Lung microvascular endothelial cell (primary cell): ENCODE measurements around the gene CHMP5. TPM values are rescaled to one million over a fixed set of nuclear protein-coding genes. Genes with fewer than 3 reads are reported as not detected.

ENCODE experiments used
- DNase-seq, 2 donors: peaks; one replicate each; pipeline versions ENCODE4 v3.0.0 to v3.0.0-alpha.2; 2010; ENCODE audit warnings: low read depth in 2 of 2
- total RNA-seq: library from RNA; depleted of rRNA; stranded (reverse); fragments of >200 nt; gene quantifications from 2 replicates; pipeline ENCODE4 v1.2.1, GENCODE V29; 2014

Gene CHMP5
- total RNA-seq: 62.5 and 99.8 TPM in 2 replicates

DNA sequence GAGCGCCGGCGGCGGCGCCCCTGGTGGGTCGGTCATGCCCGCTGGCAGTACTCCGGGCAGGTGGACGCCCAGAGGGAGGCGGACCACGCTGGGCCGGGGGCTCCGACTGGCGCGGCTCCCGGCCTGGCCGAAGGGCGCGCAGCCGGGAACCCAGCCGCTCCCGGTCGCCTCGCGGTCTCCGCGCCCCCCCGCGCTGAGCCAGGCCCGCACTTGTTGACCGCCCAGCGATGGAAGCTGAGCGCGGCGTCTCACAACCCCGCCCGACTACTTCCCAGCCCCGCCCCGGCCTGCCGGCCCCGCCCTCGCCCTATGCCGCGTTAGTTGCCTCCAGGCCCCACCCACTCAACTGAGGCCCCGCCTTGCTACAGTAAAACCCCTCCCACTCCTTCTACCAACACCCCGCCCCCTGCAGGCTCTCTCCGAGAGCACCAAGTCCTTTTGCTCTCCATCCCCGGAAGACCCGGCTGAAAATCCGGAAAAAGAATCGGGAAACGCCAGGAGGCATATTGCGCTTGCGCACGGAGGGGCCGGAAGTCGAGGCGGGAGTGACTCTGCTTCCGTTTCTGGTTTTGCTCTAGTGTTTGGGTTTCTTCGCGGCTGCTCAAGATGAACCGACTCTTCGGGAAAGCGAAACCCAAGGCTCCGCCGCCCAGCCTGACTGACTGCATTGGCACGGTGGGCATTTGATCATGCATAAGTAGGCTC is at the start of gene CHMP5, which contains the start of gene BAG1:
TSS of gene CHMP5 (plus strand) at position 577 of the 705 bp plus-strand sequence. CDS start at position 607, 30 bp downstream.
TSS of gene BAG1 (minus strand) at position 236 of the 705 bp plus-strand sequence.
- DNase-seq: peak; percentile 99 to 100

DNA sequence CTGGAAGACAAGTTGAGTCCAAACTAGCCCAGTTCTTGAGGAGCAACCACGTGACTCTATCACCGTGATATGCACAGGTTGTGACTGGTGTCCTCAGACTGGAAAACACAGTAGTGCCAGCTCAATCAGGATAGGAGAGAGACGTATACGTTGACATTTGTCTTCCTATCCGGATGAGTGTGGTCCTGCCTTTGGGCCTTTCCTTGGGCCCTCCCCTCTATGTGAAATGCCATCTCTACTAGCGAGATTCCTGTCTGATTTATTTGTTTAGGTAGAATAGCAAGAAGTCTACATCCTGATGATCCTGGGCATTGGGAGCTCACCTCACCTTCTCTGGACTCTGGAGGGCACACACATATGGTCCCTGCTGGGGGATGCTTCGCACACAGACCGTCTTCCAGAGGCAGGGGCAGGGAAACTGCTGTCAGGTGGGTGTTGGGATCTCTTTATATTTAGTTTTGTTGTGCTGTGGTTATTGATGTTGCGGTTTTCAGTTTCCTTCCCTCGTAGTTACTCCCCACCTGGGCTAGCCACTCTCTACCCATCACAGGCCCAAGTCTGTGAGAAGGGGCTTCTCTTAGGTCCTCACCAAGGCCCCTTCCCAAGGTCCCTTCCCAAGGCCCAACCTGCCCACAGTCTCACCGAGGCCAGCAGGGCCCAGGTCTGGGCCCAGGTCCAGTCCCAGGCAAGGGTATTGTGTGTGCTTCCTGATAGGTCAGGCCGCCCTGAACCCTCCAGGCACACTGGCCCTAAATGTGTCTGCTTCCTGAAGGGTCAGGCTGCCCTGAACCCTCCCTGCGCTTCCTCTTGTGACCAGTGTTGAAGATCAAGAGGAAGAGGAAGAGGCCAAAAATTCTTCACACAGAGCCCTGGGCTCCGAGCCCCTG is 43.9 kb upstream of the CHMP5 start:
- DNase-seq: peak in 1 of 2 donors; percentile 65

DNA sequence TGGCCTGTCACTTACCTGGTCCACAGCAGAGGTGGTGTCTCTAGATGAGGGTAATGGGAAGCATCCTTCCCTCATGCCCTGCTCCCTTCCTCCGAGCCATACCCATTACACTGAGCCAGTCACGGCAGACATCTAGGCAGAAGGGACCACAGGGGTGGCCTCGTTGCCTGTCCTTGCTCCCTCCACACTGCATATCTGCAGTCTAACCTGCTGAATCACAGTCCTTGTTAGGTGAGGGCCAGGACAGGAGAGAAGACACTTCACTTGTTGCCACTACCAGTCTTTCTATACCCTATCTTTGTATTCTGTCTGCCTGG is 43.3 kb upstream of the CHMP5 start:
- DNase-seq: no peak

DNA sequence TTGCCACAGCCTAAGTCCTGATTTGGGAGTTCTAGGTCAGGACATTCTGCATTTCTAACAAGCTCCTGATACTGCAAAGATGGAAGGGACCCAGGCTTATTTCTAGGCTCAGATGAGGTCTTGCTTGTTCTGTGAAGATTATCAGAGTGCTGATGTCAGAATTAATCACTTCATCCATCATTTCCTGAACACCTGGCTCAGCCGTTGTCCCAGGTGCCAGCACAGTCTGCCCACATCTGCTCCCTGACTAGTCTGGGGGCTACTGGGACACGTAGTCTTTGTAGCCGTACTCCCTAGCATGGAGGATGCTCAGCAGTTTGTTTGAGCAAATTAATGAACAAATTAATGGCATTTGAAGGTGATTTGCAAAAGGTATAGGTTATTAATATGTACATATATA is 42.8 kb upstream of the CHMP5 start:
- peak in 1 of 2 donors; percentile 35 for DNase-seq

DNA sequence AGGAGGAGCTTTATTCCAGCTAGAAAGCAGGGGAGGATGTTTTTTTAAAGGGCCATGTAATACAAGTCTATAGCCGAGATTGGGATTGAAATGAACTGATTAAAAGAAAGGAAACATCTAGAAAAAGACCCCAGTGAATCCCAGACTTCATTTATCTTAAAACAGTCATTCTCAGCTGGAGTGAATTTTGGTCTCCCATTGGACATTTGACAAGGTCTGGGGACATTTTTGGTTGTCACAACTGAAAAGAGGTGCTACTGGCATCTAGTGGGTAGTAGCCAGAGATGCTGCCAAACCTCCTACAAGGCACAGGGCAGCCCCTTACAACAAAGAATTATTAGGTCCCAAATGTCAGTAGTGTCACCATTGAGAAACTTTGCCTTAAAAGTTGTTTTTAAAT is 41.2 kb upstream of the CHMP5 start:
- DNase-seq: peak in 1 of 2 donors; percentile 15

DNA sequence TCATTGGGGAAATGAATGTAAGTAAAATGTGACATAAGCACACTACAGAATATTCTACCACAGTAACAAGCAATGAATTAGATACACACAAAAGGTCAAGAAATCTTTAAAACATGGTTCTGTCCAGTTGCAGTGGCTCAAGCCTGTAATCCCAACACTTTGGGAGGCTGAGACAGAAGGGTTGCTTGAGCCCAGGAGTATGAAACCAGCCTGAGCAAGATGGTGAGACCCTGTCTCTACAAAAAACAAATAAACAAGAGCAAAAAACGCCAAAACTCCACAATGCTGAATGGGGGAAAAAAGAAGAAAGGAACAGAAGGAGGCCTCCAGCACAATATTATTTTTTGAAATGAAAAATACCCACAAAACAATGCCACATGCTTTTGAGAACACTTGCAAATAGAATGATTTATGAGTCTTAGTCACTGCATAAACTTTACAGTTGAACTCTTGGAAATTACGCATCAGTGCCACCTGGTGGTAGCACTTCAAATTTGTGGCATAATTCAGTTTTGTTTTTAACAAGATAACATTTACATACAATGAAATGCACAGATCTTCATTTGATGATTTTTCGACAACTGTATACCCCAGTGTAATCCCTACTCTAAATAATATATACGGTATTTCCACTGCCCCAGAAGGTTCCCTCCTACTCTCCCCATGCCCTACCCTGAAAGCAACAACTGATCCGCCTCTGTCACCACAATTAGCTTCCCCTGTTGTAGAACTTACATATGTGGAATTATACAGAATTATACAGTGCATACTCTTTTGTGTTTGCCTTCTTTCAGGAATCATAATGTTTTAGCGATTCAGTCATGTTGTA is 39.3 kb upstream of the CHMP5 start:
- peak; percentile 83 to 88 for DNase-seq

DNA sequence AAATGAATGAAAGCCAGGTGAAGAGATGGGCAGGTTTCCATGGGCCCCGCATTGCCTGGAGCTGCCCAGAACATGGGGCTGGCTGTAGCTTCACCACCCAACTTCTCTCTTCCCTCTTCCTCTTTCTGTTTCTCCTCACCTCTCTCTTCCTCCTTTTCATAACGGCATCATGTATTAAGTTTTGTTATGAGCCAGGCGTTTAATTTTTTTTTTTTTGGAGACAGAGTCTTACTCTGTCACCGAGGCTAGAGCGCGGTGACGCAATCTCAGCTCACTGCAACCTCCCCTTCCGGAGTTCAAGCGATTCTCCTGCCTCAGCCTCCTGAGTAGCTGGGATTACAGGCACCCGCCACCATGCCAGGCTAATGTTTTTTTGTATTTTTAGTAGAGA is 37.8 kb upstream of the CHMP5 start:
- DNase-seq: no peak

DNA sequence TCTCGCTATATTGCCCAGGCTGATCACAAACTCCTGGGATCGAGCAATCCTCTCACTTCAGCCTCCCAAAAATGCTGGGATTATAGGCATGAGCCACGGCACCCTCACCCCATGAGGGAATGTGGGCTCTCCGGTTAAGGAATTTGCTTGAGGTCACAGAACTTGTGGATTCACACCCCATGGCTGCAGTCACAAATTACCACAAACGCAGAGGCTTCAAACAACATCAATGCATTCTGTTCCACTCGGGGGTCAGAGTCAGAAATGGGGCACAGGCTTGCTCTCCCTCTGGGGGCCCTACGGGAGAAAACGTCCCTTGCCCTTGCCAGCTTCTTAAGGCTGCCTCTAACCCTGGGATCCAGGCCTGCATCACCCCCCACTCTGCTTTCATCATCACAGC is 37.1 kb upstream of the CHMP5 start:
- DNase-seq: no peak

DNA sequence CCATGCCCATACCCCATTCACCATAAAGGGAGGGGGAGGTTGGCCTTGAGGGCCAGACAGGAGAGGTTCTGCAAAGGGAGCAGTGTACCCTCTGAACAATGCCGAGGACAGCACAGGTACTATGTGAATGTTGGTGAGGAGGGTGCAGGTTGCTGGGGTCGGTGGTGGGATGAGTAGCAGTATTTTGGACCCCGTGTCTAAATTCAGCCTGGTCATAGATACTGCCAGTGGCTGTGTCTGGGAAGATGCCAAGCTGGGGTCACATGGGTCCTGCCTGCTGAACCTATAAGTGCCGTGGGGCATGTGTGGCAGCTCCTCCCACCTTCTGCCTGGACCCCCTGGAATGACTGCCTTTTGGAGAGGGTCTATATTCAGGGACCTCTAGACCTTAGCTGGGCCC is 36.2 kb upstream of the CHMP5 start:
- no peak for DNase-seq

DNA sequence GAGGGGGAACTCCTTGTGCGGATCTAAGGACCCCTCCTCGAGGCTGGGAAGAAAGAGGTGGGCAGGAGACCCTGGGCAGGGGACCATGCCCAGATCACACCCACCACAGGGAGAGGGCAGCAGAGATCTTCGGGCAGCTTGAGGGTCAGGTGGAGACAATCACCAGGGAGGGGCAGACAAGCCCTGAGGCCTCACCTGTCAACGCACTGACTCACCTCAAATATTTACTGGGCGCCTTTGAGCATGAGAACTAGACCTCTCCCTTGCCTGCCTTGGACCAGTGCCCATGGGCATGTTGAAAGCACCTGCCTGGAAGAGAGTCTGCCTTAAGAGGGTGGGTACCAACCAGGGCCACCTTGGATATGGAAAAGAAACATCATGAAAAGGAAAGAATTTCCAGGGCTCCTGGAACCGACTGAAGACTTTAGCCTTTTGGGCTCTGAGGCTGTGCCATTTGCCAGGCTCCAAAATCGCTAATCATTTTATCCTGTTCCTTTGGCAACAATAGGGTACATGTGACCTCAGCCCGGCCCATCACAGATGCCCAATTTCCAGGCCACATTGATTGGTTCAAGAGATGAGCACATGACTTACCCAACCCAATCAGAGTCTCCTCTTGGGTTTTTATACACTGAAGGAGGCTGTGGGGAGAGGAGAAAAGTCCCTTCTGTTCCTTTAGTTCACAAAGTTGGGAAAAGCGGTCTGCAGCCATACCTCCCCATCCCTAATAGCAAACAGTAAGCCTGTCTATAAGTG is 35.3 kb upstream of the CHMP5 start:
- no peak for DNase-seq

DNA sequence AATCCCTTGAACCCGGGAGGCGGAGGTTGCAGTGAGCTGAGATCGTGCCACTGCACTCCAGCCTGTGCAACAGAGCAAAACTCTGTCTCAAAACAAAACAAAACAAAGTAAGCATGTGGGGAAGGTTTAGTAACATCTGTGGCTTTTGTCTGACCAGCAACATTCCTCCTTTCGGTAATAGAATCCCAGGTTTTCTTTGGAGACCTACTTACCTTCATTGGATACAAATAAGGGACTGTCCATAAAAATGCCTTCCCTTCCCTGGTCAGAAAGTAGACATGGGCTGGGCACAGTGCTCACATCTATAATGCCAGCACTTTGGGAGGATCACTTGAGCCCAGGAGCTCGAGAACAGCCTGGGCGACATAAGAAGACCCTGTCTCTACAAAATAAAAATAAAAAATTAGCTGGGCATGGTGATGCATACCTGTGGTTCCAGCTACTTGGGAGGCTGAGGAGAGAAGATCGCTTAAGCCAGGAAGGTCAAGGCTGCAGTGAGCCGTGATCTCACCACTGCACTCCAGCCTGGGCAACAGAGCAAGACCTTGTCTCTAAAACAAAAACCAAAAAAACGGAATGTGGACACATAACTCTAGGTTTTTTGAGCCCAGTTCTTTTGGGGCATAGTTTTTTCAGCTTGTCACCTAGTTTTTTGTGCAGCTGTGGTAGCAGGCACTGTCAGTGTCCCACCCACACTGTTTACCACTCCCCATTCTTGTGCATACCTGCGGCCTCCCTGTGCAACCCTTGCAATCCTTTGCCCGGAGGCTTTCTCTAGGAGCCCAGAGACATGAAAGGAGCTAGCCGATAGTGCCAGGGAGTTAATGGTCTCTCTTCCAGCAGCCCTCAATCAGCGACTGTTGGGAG is 33.9 kb upstream of the CHMP5 start:
- DNase-seq: no peak

DNA sequence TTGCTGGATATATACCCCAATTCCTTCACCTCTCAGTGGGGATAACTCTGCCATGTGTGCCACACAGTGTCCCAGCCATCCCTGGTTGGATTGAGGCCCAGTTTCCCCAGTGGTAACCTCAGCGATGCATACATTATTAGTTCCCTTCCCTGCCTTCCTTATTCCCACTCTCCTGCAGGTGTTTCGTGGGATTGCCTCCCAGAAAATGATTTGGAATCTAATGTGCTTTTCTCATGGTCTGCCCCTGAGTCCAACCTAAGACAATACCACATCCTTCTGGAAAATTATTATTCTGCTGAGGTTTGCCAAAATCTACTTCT is 33.3 kb upstream of the CHMP5 start:
- no peak for DNase-seq

DNA sequence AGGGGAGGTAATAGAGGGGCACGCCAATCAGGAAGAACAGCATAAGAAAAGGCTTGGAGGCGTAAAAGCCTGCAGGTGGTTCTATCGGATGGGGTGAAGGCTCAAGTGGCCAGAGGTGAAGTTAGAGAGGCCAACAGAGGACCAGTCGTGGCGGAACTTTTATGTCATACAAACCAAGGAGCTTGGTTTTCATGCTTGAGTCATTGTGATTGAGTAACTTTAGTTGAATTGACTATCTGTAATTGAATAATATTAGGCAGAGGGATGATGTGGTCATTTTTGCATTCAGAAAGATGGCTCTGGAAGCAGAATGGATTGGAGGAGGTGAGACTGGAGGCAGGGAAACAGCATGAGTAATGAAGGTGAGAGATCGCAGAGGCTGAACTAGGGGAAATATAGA is 32.0 kb upstream of the CHMP5 start:
- DNase-seq: no peak

DNA sequence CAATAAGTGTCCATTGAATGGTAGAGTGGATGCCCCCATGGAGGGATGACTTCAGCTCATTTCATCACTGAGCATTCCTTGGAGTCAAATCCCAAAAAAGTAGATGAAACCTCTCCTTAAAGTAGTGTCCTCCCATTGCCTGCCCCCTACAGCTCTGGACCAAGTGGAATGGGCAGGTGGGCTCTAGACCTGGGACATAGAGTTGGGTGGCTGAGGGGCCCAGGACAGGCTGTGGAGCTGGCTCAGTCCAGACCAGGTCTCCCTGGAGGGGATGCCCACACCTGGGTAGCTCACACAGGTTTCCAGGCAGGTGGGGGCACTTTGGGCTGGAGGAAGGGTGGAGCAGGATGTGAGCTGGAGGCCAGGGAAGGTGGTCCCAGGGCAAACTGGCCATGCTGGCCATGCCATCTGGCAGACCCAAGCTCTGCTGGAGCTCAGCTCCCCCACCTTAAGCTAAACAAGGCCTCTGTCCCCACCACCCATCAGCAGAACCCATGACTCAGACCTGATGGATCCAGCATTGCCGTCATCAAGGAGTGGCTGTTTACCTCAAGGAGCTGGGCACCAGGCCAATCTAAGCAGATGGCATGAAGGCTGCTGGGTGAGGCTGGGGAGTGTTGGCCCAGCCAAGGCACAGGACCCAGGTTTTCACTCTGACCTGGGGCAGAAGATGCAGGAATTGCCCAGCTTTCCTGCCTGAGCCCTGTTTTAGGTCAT is 31.1 kb upstream of the CHMP5 start:
- DNase-seq: peak in 1 of 2 donors; percentile 80

DNA sequence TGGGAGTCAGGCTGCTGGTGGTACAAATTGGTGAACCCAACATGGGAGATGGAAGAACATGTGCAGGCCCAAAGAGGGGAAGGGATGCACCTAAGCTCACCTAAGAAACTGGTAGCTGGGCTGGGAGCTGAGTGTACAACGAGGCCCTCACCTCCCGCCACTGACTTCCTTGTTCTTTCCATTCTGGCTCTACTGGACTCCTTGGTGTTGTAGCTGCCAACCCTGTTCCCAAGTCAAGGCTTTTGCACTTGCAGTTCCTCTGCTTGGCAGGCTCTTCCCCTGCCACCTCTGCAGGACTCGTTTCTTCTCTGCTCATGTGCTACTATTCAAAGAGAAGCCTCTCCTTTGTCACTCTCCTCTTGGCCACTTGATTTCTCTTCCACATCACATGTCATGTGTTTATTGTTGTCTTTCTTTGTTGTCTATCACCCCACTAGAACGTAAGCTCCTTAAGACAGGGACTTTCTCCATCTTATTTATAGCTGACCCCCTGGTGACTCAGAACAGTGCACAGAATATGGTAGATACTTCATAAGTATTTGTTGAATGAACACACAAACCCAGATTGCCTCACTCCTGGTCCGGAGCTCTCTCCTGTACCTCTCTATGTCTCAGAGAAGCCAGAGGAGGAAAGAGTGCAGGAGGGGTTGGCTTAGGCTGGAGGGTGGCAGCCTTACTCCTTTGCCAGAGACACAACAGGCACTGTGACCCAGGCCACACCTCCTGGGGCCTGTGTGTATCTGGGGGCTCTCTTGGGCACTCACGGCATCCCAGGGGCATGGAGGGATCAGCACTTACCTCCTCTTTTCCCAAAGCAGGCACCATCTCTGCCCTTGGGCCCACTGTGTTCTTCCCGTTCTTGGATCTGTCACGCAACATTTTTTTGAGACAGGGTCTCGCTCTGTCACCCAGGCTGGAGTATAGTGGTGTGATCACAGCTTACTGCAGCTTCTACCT is 30.1 kb upstream of the CHMP5 start:
- no peak for DNase-seq

DNA sequence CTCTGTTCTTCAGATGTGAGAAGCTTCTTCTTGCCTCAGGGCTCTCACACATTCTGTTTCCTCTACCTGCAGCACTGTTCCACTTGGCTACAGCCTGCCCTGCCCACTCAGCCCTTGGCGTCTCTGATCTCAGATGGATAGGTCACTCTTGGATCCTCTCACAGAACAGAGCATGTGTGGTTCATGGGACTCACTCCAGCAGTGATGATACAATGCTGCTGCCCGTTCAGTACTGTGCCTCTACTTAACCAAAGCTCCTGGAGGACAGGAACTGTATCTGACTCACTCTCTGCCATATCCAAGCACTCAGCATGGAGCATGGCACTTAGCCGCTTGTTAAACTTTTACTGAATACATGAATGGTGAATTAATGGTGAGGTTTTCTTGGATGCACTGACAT is 28.3 kb upstream of the CHMP5 start:
- DNase-seq: peak in 1 of 2 donors; percentile 26

DNA sequence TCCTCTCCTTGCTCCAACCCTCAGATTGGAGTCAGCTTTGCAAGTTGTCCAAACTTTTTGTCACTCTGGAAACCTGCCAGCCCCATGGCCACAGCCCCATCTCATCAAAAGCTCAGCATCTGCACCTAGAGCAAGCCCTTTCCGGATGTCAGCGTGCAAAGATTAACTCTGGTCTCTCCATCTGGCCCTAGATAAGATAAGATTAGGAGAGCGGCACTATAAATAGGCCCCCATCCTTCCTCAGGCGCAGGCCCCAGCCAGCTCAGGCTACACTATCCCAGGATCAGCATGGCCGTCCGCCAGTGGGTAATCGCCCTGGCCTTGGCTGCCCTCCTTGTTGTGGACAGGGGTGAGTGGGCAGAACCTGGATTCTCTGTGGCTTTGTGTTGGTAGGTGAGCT is 24.9 kb upstream of the CHMP5 start, which contains the start of gene SPINK4:
TSS of gene SPINK4 (plus strand) at position 247 of the 400 bp plus-strand sequence. CDS start at position 289, 42 bp downstream.
- DNase-seq: peak in 1 of 2 donors; percentile 16

DNA sequence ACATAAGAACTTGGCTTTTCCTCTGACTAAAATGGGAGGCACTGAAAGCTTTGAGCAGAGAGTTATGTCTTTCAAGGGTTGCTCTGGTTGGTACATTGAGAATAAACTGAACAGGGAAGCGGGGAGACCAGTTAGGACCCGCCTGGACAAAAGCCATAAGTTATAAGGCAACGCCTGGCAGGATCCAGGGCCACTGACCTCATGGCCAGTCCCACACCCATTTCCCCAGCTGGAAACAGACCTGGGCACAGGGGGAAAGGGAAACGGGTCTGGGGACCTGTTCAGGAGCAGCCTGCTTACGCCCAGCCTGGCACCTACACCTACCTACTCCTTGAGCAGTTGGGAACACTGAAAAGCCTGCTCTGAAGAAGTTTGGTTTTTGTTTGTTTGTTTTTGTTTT is 23.6 kb upstream of the CHMP5 start:
- DNase-seq: no peak
